SKM-1 (cell line): ENCODE measurements around the gene ATP1A2.

Experiments
- DNase-seq: peaks from one replicate; lab custom pipeline; 2025; ENCODE audit not compliant: unreplicated experiment; lab: John Stamatoyannopoulos, UW

The ATP1A2 gene

DNA sequence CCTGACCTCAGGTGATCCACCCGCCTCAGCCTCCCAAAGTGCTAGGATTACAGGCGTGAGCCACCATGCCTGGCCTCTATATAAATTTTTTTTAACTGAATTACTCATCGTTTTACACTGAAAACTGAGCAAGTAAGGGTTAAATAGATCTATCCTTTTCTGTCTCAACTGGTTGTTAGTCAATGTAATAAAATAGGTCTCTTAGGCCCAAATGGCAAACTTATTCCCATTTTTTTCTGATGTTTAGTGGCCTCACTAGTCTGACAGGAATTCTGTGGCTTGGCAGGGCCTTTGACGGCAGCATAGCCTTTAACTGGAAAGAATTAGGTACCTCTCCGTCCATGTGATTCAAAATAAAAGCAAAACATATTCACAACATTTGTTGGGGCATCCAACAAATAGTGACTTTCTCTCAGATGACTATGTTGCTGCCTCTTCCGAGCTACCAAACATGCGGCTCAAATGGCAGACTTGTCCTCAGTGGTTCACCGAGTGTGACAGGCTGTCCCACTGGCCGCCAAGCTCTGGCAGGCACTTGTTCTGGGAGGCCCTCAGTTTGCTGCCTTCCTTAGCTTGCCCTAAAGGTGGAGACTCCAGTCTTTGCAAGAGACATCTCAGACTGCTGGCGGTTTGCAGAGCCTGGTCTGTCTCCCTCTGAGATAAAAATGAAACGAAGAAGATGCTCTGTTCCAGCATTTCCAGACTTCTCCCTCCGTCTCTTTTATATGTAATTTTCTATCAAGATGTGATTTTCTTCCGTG lies 53.2 kb downstream of the ATP1A2 start:
- no peak for DNase-seq

DNA sequence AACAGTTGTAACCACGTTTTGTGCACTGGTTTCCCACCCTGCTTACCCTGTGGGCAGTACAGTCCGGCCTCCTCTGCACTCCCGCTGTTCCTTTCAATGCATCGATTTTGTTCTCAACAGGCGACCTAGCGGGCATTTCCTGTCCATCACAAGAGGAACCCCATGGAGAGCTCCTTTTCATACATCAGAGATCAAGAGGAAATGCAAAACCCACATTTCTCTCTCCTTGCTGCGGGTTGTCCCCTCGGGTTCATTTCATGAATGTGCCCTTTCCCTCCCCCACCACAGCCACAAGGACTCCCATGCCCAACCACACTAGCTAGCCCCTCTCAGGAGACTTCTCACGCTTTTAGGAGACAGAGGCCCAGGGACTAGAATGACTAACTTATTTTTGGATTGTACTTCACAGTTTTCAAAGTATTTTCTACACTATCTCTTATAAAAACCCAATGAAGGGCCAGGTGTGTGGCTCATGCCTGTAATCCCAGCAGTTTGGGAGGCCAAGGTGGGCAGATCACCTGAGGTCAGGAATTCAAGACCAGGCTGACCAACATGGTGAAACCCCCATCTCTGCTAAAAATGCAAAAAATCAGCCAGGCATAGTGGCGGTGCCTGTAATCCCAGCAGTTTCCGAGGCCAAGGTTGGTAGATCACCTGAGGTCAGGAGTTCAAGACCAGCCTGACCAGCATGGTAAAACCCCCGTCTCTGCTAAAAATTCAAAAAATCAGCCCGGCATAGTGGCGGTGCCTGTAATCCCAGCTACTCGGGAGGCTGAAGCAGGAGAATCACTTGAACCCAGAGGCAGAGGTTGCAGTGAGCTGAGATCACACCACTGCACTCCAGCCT lies 54.2 kb downstream of the ATP1A2 start:
- DNase-seq = no peak

DNA sequence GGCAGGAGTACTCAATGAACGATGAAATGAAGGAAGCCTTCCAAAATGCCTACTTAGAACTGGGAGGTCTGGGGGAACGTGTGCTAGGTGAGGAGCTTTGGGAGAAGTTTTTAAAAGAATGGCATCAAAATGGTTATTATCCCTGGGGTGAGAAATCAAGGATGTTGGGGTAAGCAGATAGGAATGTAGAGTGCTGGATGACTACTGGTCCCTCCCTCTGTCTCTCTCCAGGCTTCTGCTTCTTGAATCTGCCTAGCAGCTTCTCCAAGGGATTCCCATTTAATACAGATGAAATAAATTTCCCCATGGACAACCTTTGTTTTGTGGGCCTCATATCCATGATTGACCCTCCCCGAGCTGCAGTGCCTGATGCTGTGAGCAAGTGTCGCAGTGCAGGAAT lies 55.8 kb downstream of the ATP1A2 start:
- DNase-seq = no peak

DNA sequence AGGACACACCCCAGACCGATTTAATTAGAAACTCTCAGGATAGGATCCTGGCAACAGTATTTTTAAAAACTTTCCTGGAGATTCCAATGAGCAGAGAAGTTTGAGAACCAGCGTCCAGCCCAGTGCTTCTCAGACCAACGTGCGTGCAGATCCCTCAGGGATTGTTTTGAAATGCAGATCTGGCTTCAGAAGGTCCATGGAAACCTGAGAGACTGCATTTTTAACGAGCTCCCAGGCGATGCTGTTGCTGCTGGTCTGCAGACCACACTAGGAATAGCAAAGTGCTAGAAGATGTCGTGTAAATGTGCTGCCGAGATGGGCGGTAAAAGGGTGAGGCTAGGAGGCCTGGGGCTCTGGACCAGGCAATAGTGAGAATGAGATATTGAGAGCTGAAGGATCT lies 56.4 kb downstream of the ATP1A2 start:
- no peak for DNase-seq

DNA sequence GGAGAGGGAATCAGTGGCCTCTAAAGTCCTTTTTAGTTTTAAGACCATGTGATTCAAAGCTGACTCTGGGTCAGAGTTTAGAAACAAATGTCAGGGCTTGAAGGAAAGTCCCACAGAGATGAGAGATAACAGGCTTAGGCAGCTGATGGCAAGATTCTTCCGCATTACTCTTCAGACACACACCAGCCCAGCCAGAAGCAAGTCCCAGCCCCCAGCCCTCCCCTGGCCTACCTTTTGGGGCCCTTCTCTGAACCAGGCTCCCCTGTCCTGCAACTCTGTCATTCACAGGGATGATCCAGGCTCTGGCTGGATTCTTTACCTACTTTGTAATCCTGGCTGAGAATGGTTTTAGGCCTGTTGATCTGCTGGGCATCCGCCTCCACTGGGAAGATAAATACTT lies 61.7 kb downstream of the ATP1A2 start:
- no peak for DNase-seq

DNA sequence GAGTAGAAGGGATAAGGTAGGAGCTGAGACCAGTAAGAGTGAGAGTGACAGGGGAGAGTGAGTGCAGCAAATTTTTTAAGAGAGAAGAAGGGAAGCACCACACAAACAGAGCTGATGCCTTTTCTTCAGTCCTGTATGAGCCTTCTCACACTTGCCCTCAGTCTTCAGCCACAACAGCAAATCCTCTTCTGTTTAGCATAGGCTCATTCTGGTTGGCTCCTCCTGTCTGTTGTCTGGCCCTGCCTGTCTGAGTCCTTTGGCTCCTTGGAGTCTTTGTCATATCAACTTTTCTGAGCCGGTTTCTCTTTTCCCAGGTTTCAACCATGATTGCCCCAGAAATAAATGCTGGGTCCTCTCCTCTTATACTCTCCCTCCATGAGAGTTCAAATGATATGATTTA lies 62.1 kb downstream of the ATP1A2 start:
- no peak for DNase-seq

DNA sequence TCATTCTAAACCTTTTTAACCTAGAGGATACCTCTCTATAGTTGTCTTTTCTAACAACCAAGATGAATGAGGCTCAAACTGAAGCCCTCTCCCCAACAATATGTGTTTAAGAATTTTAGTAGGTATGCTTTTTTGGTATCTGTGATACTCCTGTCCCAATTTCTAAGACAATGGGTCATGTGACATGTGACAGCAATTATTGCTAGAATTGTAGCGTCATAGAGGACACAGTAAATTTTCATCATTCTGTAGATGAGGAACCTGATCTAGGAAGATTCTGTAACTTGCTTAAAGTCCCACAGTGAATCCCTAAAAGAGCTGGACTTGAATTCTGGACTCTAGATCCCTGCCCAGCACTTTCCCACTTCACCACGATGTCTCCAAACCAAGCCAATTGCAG lies 63.2 kb downstream of the ATP1A2 start:
- no peak for DNase-seq

DNA sequence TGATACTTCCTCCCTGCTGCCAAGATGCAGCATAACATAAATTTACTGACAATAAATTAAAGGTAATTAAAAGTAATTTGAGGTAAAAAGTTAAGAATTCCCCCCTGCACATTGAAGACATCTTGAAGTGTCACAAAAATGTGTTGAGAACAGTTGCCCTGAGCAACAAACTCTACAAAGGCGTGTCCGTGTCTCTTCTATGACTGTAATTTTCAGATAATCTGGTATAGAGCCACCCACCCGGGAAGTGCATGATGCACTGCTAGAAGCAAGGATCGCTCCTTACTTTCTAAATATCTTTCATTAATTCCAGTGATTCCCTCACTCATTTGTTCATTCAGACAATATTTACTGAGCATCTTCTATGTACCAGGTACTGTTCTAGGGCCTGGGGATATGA lies 63.8 kb downstream of the ATP1A2 start:
- DNase-seq = no peak

DNA sequence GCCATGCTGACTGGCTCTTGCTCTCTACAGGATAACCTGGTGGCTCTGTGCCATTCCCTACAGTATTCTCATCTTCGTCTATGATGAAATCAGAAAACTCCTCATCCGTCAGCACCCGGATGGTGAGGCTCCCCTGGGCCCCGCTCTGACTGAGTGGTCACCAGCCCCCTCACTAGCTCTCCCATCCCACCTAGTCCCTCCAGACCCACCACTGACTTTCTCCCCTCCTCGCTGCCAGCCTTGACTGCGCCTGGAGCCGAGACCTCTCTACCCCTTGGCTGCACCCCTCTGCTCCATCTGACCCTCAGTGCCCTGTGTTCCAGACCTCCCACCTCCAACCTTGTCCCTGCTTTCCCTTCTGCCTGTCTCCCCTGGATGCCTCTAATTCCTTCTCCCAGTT lies 70.7 kb downstream of the ATP1A2 start:
- DNase-seq = no peak

DNA sequence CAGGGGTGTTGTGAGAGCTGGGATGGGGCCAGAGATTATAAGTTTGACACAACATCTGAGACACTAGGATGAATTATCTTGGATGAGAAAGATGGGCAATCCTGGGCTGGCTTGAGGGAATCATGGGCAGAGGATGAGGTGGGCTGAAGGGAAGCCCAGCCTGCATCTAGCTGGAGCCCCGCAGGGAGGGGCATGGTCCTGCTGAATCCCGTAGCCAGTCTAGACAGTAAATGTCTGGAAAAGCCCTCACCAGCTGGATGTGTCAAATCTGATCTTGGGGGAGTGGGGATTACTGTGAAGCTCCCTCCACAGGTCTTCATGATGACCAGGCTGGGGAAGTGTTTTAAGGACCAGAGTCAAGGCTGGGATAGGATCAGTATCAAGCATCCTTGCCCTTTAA lies 71.2 kb downstream of the ATP1A2 start:
- DNase-seq = no peak

DNA sequence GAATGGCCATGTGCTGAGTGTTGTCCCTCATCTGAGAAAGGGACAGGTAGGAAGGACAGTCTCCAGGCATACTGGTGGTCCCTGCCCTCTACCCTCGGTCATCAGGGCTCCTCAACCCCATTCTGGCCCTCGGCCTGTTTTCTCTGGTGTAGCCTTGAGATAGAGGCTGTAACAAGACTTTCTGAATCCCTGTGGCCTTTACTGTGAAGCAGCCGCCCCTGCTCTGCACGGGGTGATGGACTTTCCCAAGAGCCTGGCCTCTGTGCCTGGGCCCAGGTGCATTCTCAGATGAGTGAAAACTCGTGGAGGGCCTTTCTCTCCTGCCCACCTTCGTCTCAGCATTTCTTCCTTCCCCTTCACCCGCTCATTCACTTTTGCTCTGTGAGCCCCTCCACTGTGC lies 71.8 kb downstream of the ATP1A2 start:
- DNase-seq = no peak

DNA sequence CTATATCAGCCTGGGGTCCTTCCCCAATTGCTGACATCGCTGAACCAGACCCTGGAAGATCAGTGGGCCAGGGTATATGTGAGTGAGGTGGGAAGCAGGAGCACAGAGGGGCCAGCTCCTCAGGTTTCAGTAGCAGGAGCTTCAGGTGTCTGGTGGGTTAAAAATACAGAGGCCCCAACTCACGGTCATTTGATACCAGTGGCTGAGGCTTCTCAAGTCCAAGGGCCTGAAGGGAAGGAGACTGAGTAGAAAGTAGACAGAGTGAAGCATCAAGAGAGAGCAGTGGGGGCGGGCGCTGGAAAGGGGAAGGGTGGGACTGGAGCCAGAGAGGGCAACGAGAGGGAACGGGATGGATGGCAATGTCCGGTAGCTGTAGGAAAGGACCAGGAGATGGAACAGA lies 72.8 kb downstream of the ATP1A2 start:
- DNase-seq = no peak

DNA sequence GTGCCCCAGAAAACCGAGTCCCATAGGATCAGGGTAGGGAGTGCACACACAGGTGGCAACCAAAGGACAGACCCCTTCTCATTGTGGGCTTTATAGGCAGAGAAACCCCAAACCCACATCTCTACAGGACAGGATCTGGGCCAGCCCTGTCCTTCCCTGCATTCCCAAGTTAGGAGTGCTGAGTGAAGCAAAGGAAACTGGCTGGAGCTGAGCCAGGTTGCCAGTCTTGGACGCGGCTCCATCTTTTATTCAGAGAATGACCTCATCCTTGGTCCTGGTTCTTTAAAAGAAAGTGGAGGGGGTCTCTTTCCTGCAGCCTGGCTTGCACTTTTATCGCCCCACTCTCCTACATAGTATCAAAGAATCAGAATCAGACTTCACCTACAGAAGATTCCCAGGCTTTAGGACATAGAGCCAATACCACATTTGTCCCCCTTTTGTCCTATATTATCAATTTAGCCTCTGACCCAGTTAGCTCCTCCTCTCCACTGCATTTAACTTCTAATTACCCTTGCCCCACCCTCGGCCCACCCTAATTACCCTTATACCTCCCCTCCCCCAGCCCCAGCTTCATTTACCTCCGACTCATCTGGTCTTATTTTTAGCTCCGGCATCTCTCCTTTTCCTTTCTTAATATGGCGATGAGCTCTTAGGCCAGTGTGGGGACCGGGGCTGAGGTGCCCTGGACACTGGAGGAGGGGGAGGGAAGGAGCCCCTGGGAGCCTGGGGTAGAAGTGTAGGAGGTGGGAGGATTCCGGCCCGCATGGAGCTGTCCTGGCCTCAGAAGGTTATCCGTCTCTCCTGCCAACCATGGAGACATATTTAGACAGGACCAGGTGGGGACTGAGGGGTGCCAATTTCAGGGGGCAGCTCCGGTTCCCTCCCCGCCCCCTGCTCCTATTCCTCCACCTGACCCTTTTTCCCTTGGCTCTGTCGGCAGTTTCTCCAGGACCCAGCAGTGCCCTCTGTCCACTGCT lies 74.4 kb downstream of the ATP1A2 start, which contains the start of gene CASQ1:
TSS of gene CASQ1 (plus strand) at position 927 of the 977 bp plus-strand sequence. CDS start 177 bp downstream, outside the sequence.
- DNase-seq = no peak

DNA sequence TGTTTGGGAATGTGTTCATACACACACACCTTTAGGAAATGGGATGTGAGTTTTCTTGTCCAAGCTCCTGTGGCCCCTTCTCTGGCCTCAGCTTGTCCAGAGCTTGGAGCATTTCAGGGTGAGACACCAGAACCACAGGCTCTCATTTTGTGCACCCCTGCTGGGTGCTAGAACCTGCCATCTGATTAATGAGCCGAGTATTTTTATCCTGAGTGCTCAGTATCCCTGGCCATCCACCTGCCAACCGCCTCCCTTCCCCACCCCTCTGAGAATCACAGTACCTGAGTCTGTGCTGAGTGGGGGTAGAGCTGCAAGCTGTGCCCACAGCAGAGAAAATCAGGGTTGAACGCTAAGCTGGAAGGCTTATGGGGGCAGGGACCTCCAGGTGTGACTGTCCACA lies 76.2 kb downstream of the ATP1A2 start:
- no peak for DNase-seq

DNA sequence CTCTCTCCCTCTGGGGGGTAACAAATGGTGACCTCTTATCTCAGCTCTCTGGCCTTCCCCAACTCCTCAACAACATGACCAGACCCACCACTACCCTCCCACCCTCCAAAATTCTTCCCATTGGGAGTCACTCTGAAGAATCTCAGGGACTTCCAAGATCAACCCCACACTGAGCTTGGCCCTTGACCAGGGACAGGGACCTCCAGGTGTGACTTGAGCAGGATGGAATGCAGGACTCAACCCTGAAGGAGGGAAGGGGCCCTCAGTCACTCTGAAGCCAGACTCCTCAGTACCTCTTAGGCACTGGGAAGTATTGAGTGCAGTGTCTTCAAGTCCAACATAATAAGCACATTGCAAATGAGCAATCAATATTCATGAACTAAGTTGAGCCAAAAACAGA lies 76.7 kb downstream of the ATP1A2 start:
- DNase-seq = no peak
